HG03460 (cell line): ENCODE measurements around the gene REEP5.
"Not testable (repeated sequence)": the region's sequence is repeated elsewhere in the genome, so short reads cannot be mapped to it uniquely, and the experiment has no call there.

Source experiments
- ATAC-seq: cut with Tn5 transposase; IDR thresholded peaks from one replicate; pipeline ENCODE4 v1.9.1; 2021; ENCODE audit not compliant: unreplicated experiment

Gene REEP5

GRCh38 chr5:112921833-112922817 lies at the start of gene REEP5:
Gene REEP5 (minus strand): TSS chr5:112922227. CDS start chr5:112922190, 37 bp downstream.
- ATAC-seq = peak; percentile 63

- no peak for ATAC-seq
Observed at GRCh38 chr5:112971276-112971675, 49.2 kb upstream of the REEP5 start.

GRCh38 chr5:112968411-112969106 lies 46.5 kb upstream of the REEP5 start:
- ATAC-seq = no peak

- no peak for ATAC-seq
Observed at GRCh38 chr5:112967520-112968083, 45.6 kb upstream of the REEP5 start.

GRCh38 chr5:112965733-112966306 lies 43.8 kb upstream of the REEP5 start:
- no peak for ATAC-seq

GRCh38 chr5:112963374-112963733 lies 41.3 kb upstream of the REEP5 start:
- not testable (repeated sequence) for ATAC-seq

GRCh38 chr5:112960863-112961504 lies 39.0 kb upstream of the REEP5 start:
- no peak for ATAC-seq

GRCh38 chr5:112960315-112960714 lies 38.3 kb upstream of the REEP5 start:
- ATAC-seq = no peak

- not testable (repeated sequence) for ATAC-seq
Observed at GRCh38 chr5:112959872-112960271, 37.8 kb upstream of the REEP5 start.

GRCh38 chr5:112958093-112959088 lies 36.4 kb upstream of the REEP5 start:
- peak; percentile 92 for ATAC-seq

- ATAC-seq = no peak
Observed at GRCh38 chr5:112957036-112957808, 35.2 kb upstream of the REEP5 start.

GRCh38 chr5:112956606-112957005 lies 34.6 kb upstream of the REEP5 start:
- ATAC-seq = no peak

- peak; percentile 62 for ATAC-seq
Observed at GRCh38 chr5:112951124-112951702, 29.2 kb upstream of the REEP5 start.

GRCh38 chr5:112948458-112948857 lies 26.4 kb upstream of the REEP5 start:
- ATAC-seq = no peak

- ATAC-seq = no peak
Observed at GRCh38 chr5:112940670-112941069, 18.6 kb upstream of the REEP5 start.

- ATAC-seq = no peak
Observed at GRCh38 chr5:112938286-112938685, 16.3 kb upstream of the REEP5 start.

GRCh38 chr5:112935675-112936074 lies 13.6 kb upstream of the REEP5 start:
- ATAC-seq = no peak

GRCh38 chr5:112934366-112934663 lies 12.3 kb upstream of the REEP5 start:
- no peak for ATAC-seq
